IMR-90 (cell line): ENCODE results near the gene RPS6KA4.

Source experiments
- CEBPB ChIP-seq: IDR thresholded peaks from 2 replicates; pipeline ENCODE4 v1.6.1; 2012; ENCODE audit warnings: low read depth, low read length, improper control_type of control experiment
- CHD1 ChIP-seq: IDR thresholded peaks from 2 replicates; pipeline ENCODE4 v1.6.1; 2012; ENCODE audit warnings: low read depth, low read length, improper control_type of control experiment
- CTCF ChIP-seq: conservative IDR thresholded peaks from 2 replicates; pipeline ENCODE4 v1.5.1; 2012; ENCODE audit warnings: mild to moderate bottlenecking, low read depth, low read length, improper control_type of control experiment
- FOS ChIP-seq: fragments of 150-350 bp; IDR thresholded peaks from 2 replicates; pipeline ENCODE4 v1.6.1; 2016; ENCODE audit warnings: low read depth, low read length
- MAFK ChIP-seq: IDR thresholded peaks from 2 replicates; pipeline ENCODE4 v1.6.1; 2012; ENCODE audit warnings: low read depth, low read length, improper control_type of control experiment
- MAZ ChIP-seq: IDR thresholded peaks from 2 replicates; pipeline ENCODE4 v1.6.1; 2012; ENCODE audit warnings: low read depth, mild to moderate bottlenecking, low read length, improper control_type of control experiment, moderate library complexity, borderline replicate concordance
- MXI1 ChIP-seq: IDR thresholded peaks from 2 replicates; pipeline ENCODE4 v1.6.1; 2012; ENCODE audit warnings: low read depth, mild to moderate bottlenecking, low read length, moderate library complexity, borderline replicate concordance
- POLR2A ChIP-seq: IDR thresholded peaks from 2 replicates; pipeline ENCODE4 v1.6.1; 2012; ENCODE audit warnings: mild to moderate bottlenecking, low read depth, low read length
- SMC3 ChIP-seq: fragments of 150-350 bp; IDR thresholded peaks from 2 replicates; pipeline ENCODE4 v1.6.1; 2016; ENCODE audit warnings: low read depth, mild to moderate bottlenecking, antibody characterized with exemption, low read length, moderate library complexity

GRCh38 chr11:64313491-64314145 is 45.3 kb upstream of the RPS6KA4 start:
- TF ChIP-seq CEBPB, result no peak
- TF ChIP-seq CHD1, result no peak
- TF ChIP-seq MAZ, result no peak
- no peak for TF ChIP-seq CTCF
- no peak for TF ChIP-seq MXI1
- TF ChIP-seq FOS, result no peak
- no peak for TF ChIP-seq SMC3
- TF ChIP-seq POLR2A, result no peak
- TF ChIP-seq MAFK, result no peak
